Spinal cord (tissue), 10 donors: Measurements from ENCODE around the gene FAM193B. TPM values are rescaled to one million over a fixed set of nuclear protein-coding genes. Genes with fewer than 3 reads are reported as not detected.

Experiments used
- DNase-seq, 6 donors: peaks; one replicate each; pipeline versions ENCODE4 v3.0.0 to v3.0.0-alpha.2; 2013 to 2015; ENCODE audit warnings: low spot score in 6 of 6, low read depth in 4 of 6
- H3K27ac ChIP-seq: one replicate; pipeline ENCODE4 v1.5.1; 2013; ENCODE audit warnings: low read depth, low read length, control low read depth
- H3K27me3 ChIP-seq: one replicate; pipeline ENCODE4 v1.6.1; 2013; ENCODE audit warnings: low read length; ENCODE audit not compliant: control insufficient read depth, insufficient read depth
- H3K36me3 ChIP-seq: one replicate; pipeline ENCODE4 v1.6.1; 2013; ENCODE audit warnings: low read length; ENCODE audit not compliant: control insufficient read depth, insufficient read depth
- H3K4me1 ChIP-seq: one replicate; pipeline ENCODE4 v1.6.1; 2013; ENCODE audit warnings: low read length; ENCODE audit not compliant: control insufficient read depth, insufficient read depth
- H3K4me3 ChIP-seq: one replicate; pipeline ENCODE4 v1.5.1; 2013; ENCODE audit warnings: low read depth, low read length, control low read depth
- H3K9me3 ChIP-seq: one replicate; pipeline ENCODE4 v1.6.1; 2013; ENCODE audit warnings: low read length; ENCODE audit not compliant: control insufficient read depth, insufficient read depth
- WGBS: methylation state at CpG from one replicate; pipeline ENCODE4 v1.1.5; 2013; ENCODE audit warnings: missing lambda C conversion rate; ENCODE audit not compliant: insufficient coverage; 5-methylcytosine and 5-hydroxymethylcytosine counted together
- polyA plus RNA-seq, 2 donors: library from polyadenylated mRNA; unstranded; fragments of 120-200 nt; gene quantifications; one replicate each; pipeline ENCODE4 v1.2.1, GENCODE V29; 2013; ENCODE audit not compliant: insufficient read length in 2 of 2
- total RNA-seq, 2 donors: library from RNA; depleted of rRNA in 1 of 2; stranded (reverse); fragments of 120-200 nt in 1 of 2; fragments of >200 nt in 1 of 2; gene quantifications; one replicate each; pipeline versions ENCODE4 v1.2.3 to v1.2.4, GENCODE V29; 2013 to 2014
- donor health status: healthy.

Gene FAM193B
- total and polyA plus RNA-seq, 4 donors: 21.6 to 115 (median 75.4) TPM

- Histone ChIP-seq H3K9me3 (no peaks in the 10 kb centered on the region), H3K4me3 (no peak overlapping the region), H3K27me3 (no peaks in the 10 kb centered on the region), H3K4me1 (peaks cover 9% of the 10 kb centered on the region), H3K36me3 (peaks cover 76% of the 10 kb centered on the region), H3K27ac (no peak overlapping the region)
- no peak for DNase-seq
- WGBS: 87% methylated on average over 8 of the region's 9 CpGs
Measured at GRCh38 chr5:177507165-177507564, 47.2 kb downstream of the FAM193B start.

DNA sequence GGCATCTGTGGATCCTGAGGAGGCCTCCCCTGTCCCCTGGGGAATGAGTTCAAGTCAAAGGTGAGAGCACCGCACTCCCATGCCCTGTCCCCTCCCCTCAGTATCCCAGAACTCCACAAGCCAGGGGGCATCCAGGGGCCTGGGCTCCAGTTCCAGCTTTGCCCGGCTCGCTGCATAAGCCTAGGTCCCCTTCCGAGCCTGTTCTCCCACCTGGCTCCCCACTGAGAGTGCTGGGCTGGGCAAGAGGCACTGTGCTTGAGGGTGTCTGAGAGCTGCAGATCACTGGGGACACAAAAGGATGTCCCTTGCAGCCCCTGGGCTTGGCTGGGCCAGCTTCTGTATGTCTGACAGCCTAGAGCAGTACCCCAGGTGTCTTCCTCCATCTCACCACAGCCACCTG is 49.3 kb downstream of the FAM193B start:
- no peak for DNase-seq
- Histone ChIP-seq H3K4me3 (no peak overlapping the region), H3K4me1 (peaks cover 18% of the 10 kb centered on the region), H3K36me3 (peaks cover 56% of the 10 kb centered on the region), H3K27ac (no peak overlapping the region), H3K9me3 (no peaks in the 10 kb centered on the region), H3K27me3 (no peaks in the 10 kb centered on the region)
- 92% methylated on average over 4 of the region's 4 CpGs for WGBS

DNA sequence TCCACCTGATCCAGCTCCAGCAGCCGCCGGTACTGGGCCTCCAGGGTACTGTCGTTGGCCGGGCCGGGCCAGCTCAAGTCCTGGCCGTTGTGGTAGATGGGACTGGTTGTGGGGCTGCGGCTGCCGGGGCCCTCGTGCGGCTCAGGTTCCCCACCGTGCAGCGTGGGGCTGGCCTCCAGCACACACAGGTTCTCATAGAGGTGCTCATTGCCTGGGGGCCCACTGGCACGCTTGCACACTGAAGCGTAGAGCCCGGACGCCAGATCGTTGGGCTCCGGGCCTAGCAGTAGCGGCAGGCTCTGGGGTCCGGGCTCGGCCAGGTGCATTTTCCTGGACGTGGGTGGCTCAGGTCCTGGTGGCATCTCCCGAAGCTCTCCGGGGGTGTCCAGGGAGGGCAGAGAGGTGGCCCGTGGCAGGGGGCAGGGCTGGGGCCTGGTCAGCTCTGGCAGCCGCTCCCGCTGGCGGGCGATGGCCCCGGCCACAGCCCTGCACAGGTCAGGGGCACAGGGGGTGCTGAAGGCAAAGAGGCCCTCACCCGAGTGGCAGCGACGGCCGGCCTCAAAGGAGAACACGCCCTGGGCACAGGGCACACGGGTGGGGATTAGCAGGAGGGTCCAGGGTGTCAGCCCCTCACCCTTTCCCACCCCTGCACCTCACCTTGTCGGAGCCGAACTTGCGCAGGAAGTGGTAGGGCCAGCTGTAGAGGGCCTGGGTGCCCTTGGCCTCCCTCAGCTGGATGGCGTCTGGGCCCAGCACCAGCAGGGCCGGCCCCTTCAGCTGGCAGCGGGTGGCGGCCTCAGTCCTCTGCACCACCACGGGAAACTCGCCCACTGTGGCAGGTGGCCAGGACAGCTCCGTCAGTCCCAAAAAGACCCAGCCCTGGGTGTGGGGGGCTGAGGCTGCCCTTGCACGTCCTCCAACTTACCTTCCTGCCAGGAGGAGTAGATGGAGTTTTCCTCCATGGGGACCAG is 50.0 kb downstream of the FAM193B start:
- WGBS: 93% methylated on average over 44 of the region's 47 CpGs
- H3K4me3 ChIP-seq: no peak overlapping the region
- H3K9me3 ChIP-seq: no peaks in the 10 kb centered on the region
- H3K27me3 ChIP-seq: no peaks in the 10 kb centered on the region
- no peak for DNase-seq
- peaks cover 18% of the 10 kb centered on the region for H3K4me1 ChIP-seq
- no peak overlapping the region for H3K27ac ChIP-seq
- H3K36me3 ChIP-seq: peaks cover 49% of the 10 kb centered on the region

- Histone ChIP-seq H3K27ac (no peak overlapping the region), H3K36me3 (peaks cover 40% of the 10 kb centered on the region), H3K4me1 (peaks cover 20% of the 10 kb centered on the region), H3K9me3 (no peaks in the 10 kb centered on the region), H3K27me3 (peaks cover under 1% of the 10 kb centered on the region), H3K4me3 (no peak overlapping the region)
- WGBS: 85% methylated on average over 24 of the region's 24 CpGs
- no peak for DNase-seq
Measured at GRCh38 chr5:177503351-177504085, 50.8 kb downstream of the FAM193B start.

GRCh38 chr5:177502886-177503285 is 51.5 kb downstream of the FAM193B start:
- Histone ChIP-seq H3K36me3 (peaks cover 34% of the 10 kb centered on the region), H3K4me3 (no peak overlapping the region), H3K27me3 (peaks cover 5% of the 10 kb centered on the region), H3K27ac (no peak overlapping the region), H3K4me1 (peaks cover 23% of the 10 kb centered on the region), H3K9me3 (no peaks in the 10 kb centered on the region)
- 83% methylated on average over 14 of the region's 16 CpGs for WGBS
- no peak for DNase-seq

GRCh38 chr5:177501874-177502678 is 52.3 kb downstream of the FAM193B start:
- Histone ChIP-seq H3K27ac (no peak overlapping the region), H3K9me3 (no peaks in the 10 kb centered on the region), H3K36me3 (peaks cover 27% of the 10 kb centered on the region), H3K27me3 (peaks cover 7% of the 10 kb centered on the region), H3K4me3 (no peak overlapping the region), H3K4me1 (peaks cover 29% of the 10 kb centered on the region)
- DNase-seq: no peak
- WGBS: 44% methylated on average over 8 of the region's 9 CpGs

DNA sequence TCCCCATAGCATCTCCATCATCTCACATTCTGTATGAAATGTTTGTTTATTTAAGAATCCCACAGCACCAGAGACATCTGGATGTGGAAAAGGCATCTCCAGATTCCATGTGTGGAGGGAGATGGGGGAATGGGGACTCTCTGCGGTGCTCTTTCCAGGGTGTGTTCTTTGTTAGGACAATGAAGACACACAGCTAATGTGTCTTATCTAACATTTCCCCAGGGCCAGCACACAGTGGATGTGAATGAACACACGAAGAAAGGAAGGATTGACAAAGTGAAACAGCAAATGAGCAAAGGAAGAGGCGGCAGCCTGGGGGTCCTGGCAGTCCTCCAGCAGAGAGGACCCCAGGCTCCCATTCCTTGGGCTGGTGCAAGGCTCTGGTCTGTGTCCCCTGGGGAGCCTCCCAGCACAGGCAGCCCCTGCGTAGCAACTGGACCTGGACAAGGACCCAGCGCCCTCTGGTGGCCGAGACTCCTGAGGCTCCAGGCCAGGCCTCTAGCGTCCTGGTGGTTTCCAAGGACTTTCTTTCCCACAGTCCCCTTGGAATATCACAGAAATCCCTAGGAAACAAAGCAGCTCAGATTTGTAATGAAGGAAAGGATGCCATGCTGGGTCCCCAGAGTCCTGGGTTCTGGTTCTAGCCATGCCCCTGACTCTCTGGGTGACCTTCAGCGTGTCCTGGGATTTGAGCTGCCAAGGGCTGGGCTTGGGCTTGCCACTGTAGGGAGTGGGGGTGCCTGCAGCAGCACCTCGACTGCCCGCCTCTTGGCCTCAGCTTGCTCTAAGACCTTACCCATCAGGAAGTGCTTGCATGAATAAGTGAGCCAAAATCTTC is 53.5 kb downstream of the FAM193B start:
- Histone ChIP-seq H3K36me3 (peaks cover 31% of the 10 kb centered on the region), H3K27ac (peak overlapping the region; percentile 26), H3K9me3 (no peaks in the 10 kb centered on the region), H3K27me3 (peaks cover 7% of the 10 kb centered on the region), H3K4me3 (no peak overlapping the region), H3K4me1 (peaks cover 41% of the 10 kb centered on the region)
- 38% methylated on average over 6 of the region's 10 CpGs for WGBS
- peak in 5 of 6 donors; percentile 64 to 95 (median 78) for DNase-seq

- Histone ChIP-seq H3K4me1 (peaks cover 51% of the 10 kb centered on the region), H3K9me3 (no peaks in the 10 kb centered on the region), H3K27me3 (peaks cover 7% of the 10 kb centered on the region), H3K4me3 (no peak overlapping the region), H3K27ac (no peak overlapping the region), H3K36me3 (peaks cover 35% of the 10 kb centered on the region)
- no peak for DNase-seq
- 75% methylated on average over 5 of the region's 6 CpGs for WGBS
Measured at GRCh38 chr5:177499842-177500241, 54.5 kb downstream of the FAM193B start.
